Thyroid gland (tissue), 4 donors: Measurements from ENCODE around the gene FAM181A.

Experiments used
- CTCF ChIP-seq, 6 experiments: fragments of 200-600 bp in 3 of 6; fragments of 450-650 bp in 3 of 6; sonication (generic) in 3 of 6; IDR thresholded peaks; one replicate each; pipeline ENCODE4 v1.5.1; 2016 to 2019; ENCODE audit warnings: antibody characterized with exemption in 6 of 6, mild to moderate bottlenecking in 2 of 6, inconsistent platforms in 1 of 6, moderate library complexity in 1 of 6
- POLR2A ChIP-seq, 2 donors: fragments of 450-650 bp; IDR thresholded peaks; one replicate each; pipeline ENCODE4 v1.6.1; 2017; ENCODE audit warnings: antibody characterized with exemption in 2 of 2, mild to moderate bottlenecking in 2 of 2, moderate library complexity in 1 of 2

- TF ChIP-seq POLR2A (IDR thresholded peaks at IDR 0.05): no peak
- TF ChIP-seq CTCF (IDR thresholded peaks at IDR 0.05): no peak
Measured at GRCh38 chr14:93951635-93952540, 24.7 kb downstream of the FAM181A start.
